ENCODE measurements around the gene TMEM54.

TMEM54 gene

GRCh38 chr1:32858136-32858535, 43.1 kb downstream of the TMEM54 start:
- no peak for DNase-seq
- Histone ChIP-seq H3K79me2 (ENCODE audit: low read length) (no peaks in the 10 kb centered on the region), H3K4me3 (ENCODE audit: low read length) (no peak overlapping the region), H3K4me1 (ENCODE audit: low read length) (no peaks in the 10 kb centered on the region), H4K20me1 (ENCODE audit: insufficient read depth, low read length) (no peaks in the 10 kb centered on the region), H3F3A (ENCODE audit: insufficient read depth, low read length) (no peaks in the 10 kb centered on the region), H3K27me3 (replicated peaks; ENCODE audit: insufficient read depth, low read length) (no peaks in the 10 kb centered on the region), H2AFZ (ENCODE audit: low read length) (no peak overlapping the region), H3K36me3 (replicated peaks; ENCODE audit: insufficient read depth, low read length) (no peaks in the 10 kb centered on the region), H3K27ac (ENCODE audit: low read length) (no peak overlapping the region), H3K9me3 (replicated peaks; ENCODE audit: insufficient read depth, low read length) (no peaks in the 10 kb centered on the region), H3K4me2 (ENCODE audit: low read depth, low read length) (no peak overlapping the region), H3K9me2 (replicated peaks; ENCODE audit: insufficient read depth, low read length) (no peaks in the 10 kb centered on the region), H3K9ac (ENCODE audit: low read length) (no peak overlapping the region)
- no peak for TF ChIP-seq CTCF (IDR thresholded peaks at IDR 0.05; ENCODE audit: low read length)

- TF ChIP-seq EZH2 (optimal IDR thresholded peaks at IDR 0.05; ENCODE audit: low read depth, low read length) (no peak), EZH2phosphoT487 (IDR thresholded peaks at IDR 0.05; ENCODE audit: low read length) (no peak), CTCF (IDR thresholded peaks at IDR 0.05; ENCODE audit: low read length) (no peak)
- Histone ChIP-seq H3K79me2 (ENCODE audit: low read length) (no peaks in the 10 kb centered on the region), H3K9ac (ENCODE audit: low read length) (no peak overlapping the region), H3K9me2 (replicated peaks; ENCODE audit: insufficient read depth, low read length) (no peaks in the 10 kb centered on the region), H3K9me3 (replicated peaks; ENCODE audit: insufficient read depth, low read length) (no peaks in the 10 kb centered on the region), H3K4me3 (ENCODE audit: low read length) (no peak overlapping the region), H3K4me2 (ENCODE audit: low read depth, low read length) (no peak overlapping the region), H2AFZ (ENCODE audit: low read length) (no peak overlapping the region), H3K27me3 (replicated peaks; ENCODE audit: insufficient read depth, low read length) (no peaks in the 10 kb centered on the region), H3K27ac (ENCODE audit: low read length) (no peak overlapping the region), H4K20me1 (ENCODE audit: insufficient read depth, low read length) (no peaks in the 10 kb centered on the region), H3K36me3 (replicated peaks; ENCODE audit: insufficient read depth, low read length) (no peaks in the 10 kb centered on the region), H3F3A (ENCODE audit: insufficient read depth, low read length) (no peaks in the 10 kb centered on the region), H3K4me1 (ENCODE audit: low read length) (no peaks in the 10 kb centered on the region)
- DNase-seq, result no peak
Measured at GRCh38 chr1:32855861-32856617, 45.1 kb downstream of the TMEM54 start.

- Histone ChIP-seq H3K36me3 (replicated peaks; ENCODE audit: insufficient read depth, low read length) (no peaks in the 10 kb centered on the region), H3K27me3 (replicated peaks; ENCODE audit: insufficient read depth, low read length) (no peaks in the 10 kb centered on the region), H3K4me3 (ENCODE audit: low read length) (no peak overlapping the region), H3K27ac (ENCODE audit: low read length) (no peak overlapping the region), H4K20me1 (ENCODE audit: insufficient read depth, low read length) (no peaks in the 10 kb centered on the region), H3K9me2 (replicated peaks; ENCODE audit: insufficient read depth, low read length) (no peaks in the 10 kb centered on the region), H2AFZ (ENCODE audit: low read length) (no peak overlapping the region), H3K4me1 (ENCODE audit: low read length) (no peaks in the 10 kb centered on the region), H3K9me3 (replicated peaks; ENCODE audit: insufficient read depth, low read length) (no peaks in the 10 kb centered on the region), H3K79me2 (ENCODE audit: low read length) (no peaks in the 10 kb centered on the region), H3K4me2 (ENCODE audit: low read depth, low read length) (no peak overlapping the region), H3K9ac (ENCODE audit: low read length) (no peak overlapping the region), H3F3A (ENCODE audit: insufficient read depth, low read length) (no peaks in the 10 kb centered on the region)
- DNase-seq, result no peak
- TF ChIP-seq EZH2phosphoT487 (IDR thresholded peaks at IDR 0.05; ENCODE audit: low read length), result no peak
- TF ChIP-seq CTCF (IDR thresholded peaks at IDR 0.05; ENCODE audit: low read length), result no peak
- no peak for TF ChIP-seq EZH2 (optimal IDR thresholded peaks at IDR 0.05; ENCODE audit: low read depth, low read length)
Measured at GRCh38 chr1:32848354-32849063, 52.7 kb downstream of the TMEM54 start.

All from MM.1S (cell line).